ENCODE results near the gene PROM1. TPM values are rescaled to one million over a fixed set of nuclear protein-coding genes. Genes with fewer than 3 reads are reported as not detected.

Gene PROM1
- total RNA-seq, 2 experiments from 2014 or later: not detected

- Mint-ChIP-seq H3K27ac (no peak overlapping the region), H3K36me3 (ENCODE audit: low read depth) (no peaks in the 10 kb centered on the region), H3K27me3 (peaks cover 69% of the 10 kb centered on the region), H3K4me3 (no peak overlapping the region), H3K4me1 (ENCODE audit: low read depth) (peaks cover 18% of the 10 kb centered on the region), H3K9me3 (no peaks in the 10 kb centered on the region)
- TF ChIP-seq, protein P1, sequence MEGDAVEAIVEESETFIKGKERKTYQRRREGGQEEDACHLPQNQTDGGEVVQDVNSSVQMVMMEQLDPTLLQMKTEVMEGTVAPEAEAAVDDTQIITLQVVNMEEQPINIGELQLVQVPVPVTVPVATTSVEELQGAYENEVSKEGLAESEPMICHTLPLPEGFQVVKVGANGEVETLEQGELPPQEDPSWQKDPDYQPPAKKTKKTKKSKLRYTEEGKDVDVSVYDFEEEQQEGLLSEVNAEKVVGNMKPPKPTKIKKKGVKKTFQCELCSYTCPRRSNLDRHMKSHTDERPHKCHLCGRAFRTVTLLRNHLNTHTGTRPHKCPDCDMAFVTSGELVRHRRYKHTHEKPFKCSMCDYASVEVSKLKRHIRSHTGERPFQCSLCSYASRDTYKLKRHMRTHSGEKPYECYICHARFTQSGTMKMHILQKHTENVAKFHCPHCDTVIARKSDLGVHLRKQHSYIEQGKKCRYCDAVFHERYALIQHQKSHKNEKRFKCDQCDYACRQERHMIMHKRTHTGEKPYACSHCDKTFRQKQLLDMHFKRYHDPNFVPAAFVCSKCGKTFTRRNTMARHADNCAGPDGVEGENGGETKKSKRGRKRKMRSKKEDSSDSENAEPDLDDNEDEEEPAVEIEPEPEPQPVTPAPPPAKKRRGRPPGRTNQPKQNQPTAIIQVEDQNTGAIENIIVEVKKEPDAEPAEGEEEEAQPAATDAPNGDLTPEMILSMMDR (IDR thresholded peaks at IDR 0.05): no peak
- peak in 3 of 14 experiments; percentile 5 to 26 (median 26) for DNase-seq
- H3K27ac ChIP-seq (ENCODE audit: low read depth in 1 of 2, low read length in 2 of 2): no peak overlapping the region
- POLR2A ChIA-PET: interaction anchor here (0.6 kb wide), 1 partner anchor 123 kb away, joined by 3 read pairs; no protein-coding TSS in a partner anchor
- CTCF ChIA-PET: no interaction called here
- peaks cover 42 to 46% of the 10 kb centered on the region in 2 experiments for H3K27me3 ChIP-seq (ENCODE audit: control insufficient read depth in 1 of 2, insufficient read depth in 2 of 2, low read length in 2 of 2)
- peaks cover 0 to 19% of the 10 kb centered on the region in 2 experiments for H3K9me3 ChIP-seq (ENCODE audit: control insufficient read depth in 1 of 2, insufficient read depth in 1 of 2, low read length in 2 of 2)
- no peak overlapping the region for H3K4me3 ChIP-seq (ENCODE audit: low read length)
- no peaks in the 10 kb centered on the region for H3K36me3 ChIP-seq (ENCODE audit: insufficient read depth, low read length)
- intact Hi-C loops (cut with DNase I, micrococcal nuclease): no loop called here
- H3K4me1 ChIP-seq (ENCODE audit: insufficient read depth, low read length): peaks cover 23% of the 10 kb centered on the region
- no peak for ATAC-seq (ENCODE audit: poor library complexity)
These were observed 4.8 kb downstream of the PROM1 start for GRCh38 chr4:16079046-16079445.

GRCh38 chr4:16078195-16078760, 5.5 kb downstream of the PROM1 start:
- ATAC-seq (ENCODE audit: poor library complexity) (no peak), DNase-seq (no peak)
- TF ChIP-seq, protein P1 (IDR thresholded peaks at IDR 0.05): no peak
- peaks cover 0 to 15% of the 10 kb centered on the region in 2 experiments for H3K9me3 ChIP-seq (ENCODE audit: control insufficient read depth in 1 of 2, insufficient read depth in 1 of 2, low read length in 2 of 2)
- H3K27me3 ChIP-seq (ENCODE audit: control insufficient read depth in 1 of 2, insufficient read depth in 2 of 2, low read length in 2 of 2): peaks cover 34 to 39% of the 10 kb centered on the region in 2 experiments
- ChIA-PET POLR2A (no interaction called here), CTCF (no interaction called here)
- no peak overlapping the region for H3K27ac Mint-ChIP-seq
- H3K4me1 ChIP-seq (ENCODE audit: insufficient read depth, low read length): peaks cover 15% of the 10 kb centered on the region
- no peak overlapping the region for H3K4me3 Mint-ChIP-seq
- intact Hi-C loops (cut with DNase I, micrococcal nuclease): no loop called here
- peaks cover 16% of the 10 kb centered on the region for H3K4me1 Mint-ChIP-seq (ENCODE audit: low read depth)
- no peaks in the 10 kb centered on the region for H3K9me3 Mint-ChIP-seq
- no peaks in the 10 kb centered on the region for H3K36me3 Mint-ChIP-seq (ENCODE audit: low read depth)
- H3K4me3 ChIP-seq (ENCODE audit: low read length): no peak overlapping the region
- peaks cover 73% of the 10 kb centered on the region for H3K27me3 Mint-ChIP-seq
- no peaks in the 10 kb centered on the region for H3K36me3 ChIP-seq (ENCODE audit: insufficient read depth, low read length)
- H3K27ac ChIP-seq (ENCODE audit: low read depth in 1 of 2, low read length in 2 of 2): no peak overlapping the region

GRCh38 chr4:16077786-16078185, 6.0 kb downstream of the PROM1 start:
- H3K4me1 ChIP-seq (ENCODE audit: insufficient read depth, low read length): peaks cover 11% of the 10 kb centered on the region
- DNase-seq: no peak
- Mint-ChIP-seq H3K36me3 (ENCODE audit: low read depth) (no peaks in the 10 kb centered on the region), H3K4me1 (ENCODE audit: low read depth) (peaks cover 14% of the 10 kb centered on the region), H3K4me3 (no peak overlapping the region), H3K9me3 (no peaks in the 10 kb centered on the region), H3K27me3 (peaks cover 74% of the 10 kb centered on the region), H3K27ac (no peak overlapping the region)
- no peak overlapping the region for H3K27ac ChIP-seq (ENCODE audit: low read depth in 1 of 2, low read length in 2 of 2)
- TF ChIP-seq, protein P1 (IDR thresholded peaks at IDR 0.05): no peak
- H3K36me3 ChIP-seq (ENCODE audit: insufficient read depth, low read length): no peaks in the 10 kb centered on the region
- POLR2A ChIA-PET: no interaction called here
- H3K27me3 ChIP-seq (ENCODE audit: control insufficient read depth in 1 of 2, insufficient read depth in 2 of 2, low read length in 2 of 2): peaks cover 29 to 37% of the 10 kb centered on the region in 2 experiments
- H3K4me3 ChIP-seq (ENCODE audit: low read length): no peak overlapping the region
- CTCF ChIA-PET: no interaction called here
- intact Hi-C loops (cut with DNase I, micrococcal nuclease): no loop called here
- no peak for ATAC-seq (ENCODE audit: poor library complexity)
- H3K9me3 ChIP-seq (ENCODE audit: control insufficient read depth in 1 of 2, insufficient read depth in 1 of 2, low read length in 2 of 2): peaks cover 0 to 10% of the 10 kb centered on the region in 2 experiments
